ENCODE data around the gene ITGAL. TPM values are rescaled to one million over a fixed set of nuclear protein-coding genes. Genes with fewer than 3 reads are reported as not detected.
A peak's percentile ranks its signal among the peaks of the same experiment; 100 is the strongest.

ITGAL gene
- polyA plus RNA-seq, 1 donor (not counting 4 experiments of a cell fraction or from before 2014, with no cell fraction given), result not detected

DNA sequence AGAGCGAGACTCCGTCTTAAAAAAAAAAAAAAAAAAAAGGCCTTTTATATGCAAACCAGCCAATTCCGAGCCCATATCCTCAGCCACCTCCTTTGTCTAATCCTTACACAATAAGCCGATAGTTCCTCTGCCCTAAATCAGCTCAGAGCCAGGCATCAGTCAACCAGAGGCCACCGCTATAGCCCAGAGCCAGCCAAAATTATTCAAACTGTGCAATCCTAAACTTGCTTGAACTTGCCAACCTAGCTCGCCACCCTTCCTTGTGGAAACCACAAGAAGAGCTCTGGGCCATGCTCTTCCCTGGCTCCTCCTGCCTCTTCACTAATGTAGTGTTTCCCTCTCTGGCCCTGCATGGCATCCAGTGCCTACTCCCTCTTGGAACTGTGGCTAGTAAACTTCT lies 17.7 kb downstream of the ITGAL start:
- H3K27ac ChIP-seq (ENCODE audit: control insufficient read depth, insufficient read depth, low read length), result no peak overlapping the region
- no peaks in the 10 kb centered on the region for H3K9me1 ChIP-seq (ENCODE audit: control insufficient read depth, extremely low read depth, insufficient read depth, low read length)
- no peak overlapping the region for H3K4me2 ChIP-seq (ENCODE audit: control insufficient read depth, extremely low read depth, insufficient read depth, low read depth, low read length)
- H3K9me3 ChIP-seq (ENCODE audit: control insufficient read depth, low read depth, low read length), result no peaks in the 10 kb centered on the region
- FAIRE-seq (peak; percentile 93), DNase-seq (ENCODE audit: low read depth, low spot score) (peak; percentile 83)
- TF ChIP-seq, protein P1, sequence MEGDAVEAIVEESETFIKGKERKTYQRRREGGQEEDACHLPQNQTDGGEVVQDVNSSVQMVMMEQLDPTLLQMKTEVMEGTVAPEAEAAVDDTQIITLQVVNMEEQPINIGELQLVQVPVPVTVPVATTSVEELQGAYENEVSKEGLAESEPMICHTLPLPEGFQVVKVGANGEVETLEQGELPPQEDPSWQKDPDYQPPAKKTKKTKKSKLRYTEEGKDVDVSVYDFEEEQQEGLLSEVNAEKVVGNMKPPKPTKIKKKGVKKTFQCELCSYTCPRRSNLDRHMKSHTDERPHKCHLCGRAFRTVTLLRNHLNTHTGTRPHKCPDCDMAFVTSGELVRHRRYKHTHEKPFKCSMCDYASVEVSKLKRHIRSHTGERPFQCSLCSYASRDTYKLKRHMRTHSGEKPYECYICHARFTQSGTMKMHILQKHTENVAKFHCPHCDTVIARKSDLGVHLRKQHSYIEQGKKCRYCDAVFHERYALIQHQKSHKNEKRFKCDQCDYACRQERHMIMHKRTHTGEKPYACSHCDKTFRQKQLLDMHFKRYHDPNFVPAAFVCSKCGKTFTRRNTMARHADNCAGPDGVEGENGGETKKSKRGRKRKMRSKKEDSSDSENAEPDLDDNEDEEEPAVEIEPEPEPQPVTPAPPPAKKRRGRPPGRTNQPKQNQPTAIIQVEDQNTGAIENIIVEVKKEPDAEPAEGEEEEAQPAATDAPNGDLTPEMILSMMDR (optimal IDR thresholded peaks at IDR 0.05 in 1 of 3, IDR thresholded peaks at IDR 0.05 in 1 of 3, conservative IDR thresholded peaks at IDR 0.05 in 1 of 3; ENCODE audit: extremely low read depth in 1 of 3, insufficient read depth in 2 of 3, low read length in 3 of 3), result no peak
- no peak for TF ChIP-seq EZH2 (IDR thresholded peaks at IDR 0.05; ENCODE audit: low read length)
- H3K27me3 ChIP-seq (ENCODE audit: control insufficient read depth, extremely low read depth, insufficient read depth, low read length), result peaks cover 11% of the 10 kb centered on the region
- H3K4me3 ChIP-seq (ENCODE audit: control insufficient read depth in 2 of 3, extremely low read depth in 1 of 3, insufficient read depth in 2 of 3, low read depth in 1 of 3, low read length in 3 of 3), result no peak overlapping the region
- no peaks in the 10 kb centered on the region for H3K79me2 ChIP-seq (ENCODE audit: control insufficient read depth, insufficient read depth, low read length)
- dilution Hi-C loops (cut with MboI; ENCODE audit: extremely low pct_ligation_motif_present, low sequenced_read_pairs), result no loop called here
- H3K36me3 ChIP-seq (ENCODE audit: control insufficient read depth in 2 of 2, extremely low read depth in 1 of 2, insufficient read depth in 2 of 2, low read length in 2 of 2), result no peaks in the 10 kb centered on the region
- H3K9ac ChIP-seq (ENCODE audit: control insufficient read depth, extremely low read depth, insufficient read depth, low read length), result no peak overlapping the region
- peaks cover 24% of the 10 kb centered on the region for H3K4me1 ChIP-seq (ENCODE audit: control insufficient read depth, extremely low read depth, insufficient read depth, low read length)
- no peak overlapping the region for H2AFZ ChIP-seq (ENCODE audit: control insufficient read depth, low read length)
- H4K20me1 ChIP-seq (ENCODE audit: control insufficient read depth, extremely low read depth, insufficient read depth, low read length), result no peaks in the 10 kb centered on the region

DNA sequence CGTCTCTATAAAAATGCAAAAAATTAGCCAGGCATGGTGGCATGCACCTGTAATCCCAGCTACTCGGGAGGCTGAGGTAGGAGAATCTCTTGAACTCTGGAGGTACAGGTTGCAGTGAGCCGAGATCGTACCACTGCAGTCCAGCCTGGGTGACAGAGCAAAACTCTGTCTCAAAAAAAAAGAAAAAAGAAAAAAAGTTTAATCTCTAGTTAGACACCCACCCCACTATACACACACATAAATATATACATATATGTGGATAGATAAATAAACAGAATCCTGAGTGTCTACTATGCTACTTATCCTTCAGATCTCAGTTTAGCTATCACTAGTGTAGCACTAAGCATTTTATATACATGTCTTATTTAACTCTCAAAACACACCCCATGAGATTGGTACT lies 18.7 kb downstream of the ITGAL start:
- DNase-seq (ENCODE audit: low read depth, low spot score), result no peak

More for the DNA sequence above, 18.7 kb downstream of the ITGAL start:
- Histone ChIP-seq H3K79me2 (ENCODE audit: control insufficient read depth, insufficient read depth, low read length) (no peaks in the 10 kb centered on the region), H3K36me3 (ENCODE audit: control insufficient read depth in 2 of 2, extremely low read depth in 1 of 2, insufficient read depth in 2 of 2, low read length in 2 of 2) (no peaks in the 10 kb centered on the region), H2AFZ (ENCODE audit: control insufficient read depth, low read length) (no peak overlapping the region), H3K27ac (ENCODE audit: control insufficient read depth, insufficient read depth, low read length) (no peak overlapping the region), H3K9me3 (ENCODE audit: control insufficient read depth, low read depth, low read length) (no peaks in the 10 kb centered on the region), H3K4me1 (ENCODE audit: control insufficient read depth, extremely low read depth, insufficient read depth, low read length) (peaks cover 24% of the 10 kb centered on the region), H3K9me1 (ENCODE audit: control insufficient read depth, extremely low read depth, insufficient read depth, low read length) (no peaks in the 10 kb centered on the region), H3K4me2 (ENCODE audit: control insufficient read depth, extremely low read depth, insufficient read depth, low read depth, low read length) (no peak overlapping the region), H3K9ac (ENCODE audit: control insufficient read depth, extremely low read depth, insufficient read depth, low read length) (no peak overlapping the region), H3K4me3 (ENCODE audit: control insufficient read depth in 2 of 3, extremely low read depth in 1 of 3, insufficient read depth in 2 of 3, low read depth in 1 of 3, low read length in 3 of 3) (no peak overlapping the region), H4K20me1 (ENCODE audit: control insufficient read depth, extremely low read depth, insufficient read depth, low read length) (no peaks in the 10 kb centered on the region), H3K27me3 (ENCODE audit: control insufficient read depth, extremely low read depth, insufficient read depth, low read length) (peaks cover 11% of the 10 kb centered on the region)
- dilution Hi-C loops (cut with MboI; ENCODE audit: extremely low pct_ligation_motif_present, low sequenced_read_pairs), result no loop called here
- FAIRE-seq, result no peak
- TF ChIP-seq, protein P1 (optimal IDR thresholded peaks at IDR 0.05 in 1 of 3, IDR thresholded peaks at IDR 0.05 in 1 of 3, conservative IDR thresholded peaks at IDR 0.05 in 1 of 3; ENCODE audit: extremely low read depth in 1 of 3, insufficient read depth in 2 of 3, low read length in 3 of 3), result no peak
- no peak for TF ChIP-seq EZH2 (IDR thresholded peaks at IDR 0.05; ENCODE audit: low read length)

Measured in keratinocyte (primary cell).